Activated CD4-positive, alpha-beta T cell treated with anti-CD3 and anti-CD28 coated beads for 1 hour (primary cell): Measurements from ENCODE around the gene TMEM139.

Experiments used
- DNase-seq: peaks from one replicate; pipeline ENCODE4 v3.0.0-alpha.2; 2020

The TMEM139 gene

GRCh38 chr7:143284591-143285469, at the start of gene TMEM139:
TSS of gene TMEM139 (plus strand) at chr7:143284958. CDS start at chr7:143285958, 1,000 bp downstream.
- DNase-seq: no peak

GRCh38 chr7:143235561-143235960, 49.2 kb upstream of the TMEM139 start:
- no peak for DNase-seq

GRCh38 chr7:143236408-143236990, 48.3 kb upstream of the TMEM139 start:
- DNase-seq: no peak

GRCh38 chr7:143237366-143237765, 47.4 kb upstream of the TMEM139 start:
- no peak for DNase-seq

- DNase-seq: no peak
Observed at GRCh38 chr7:143238289-143238980, 46.3 kb upstream of the TMEM139 start.

- DNase-seq: no peak
Observed at GRCh38 chr7:143239813-143240212, 44.9 kb upstream of the TMEM139 start.

- peak; percentile 56 for DNase-seq
Observed at GRCh38 chr7:143240291-143241168, 44.2 kb upstream of the TMEM139 start.

- DNase-seq: no peak
Observed at GRCh38 chr7:143242306-143242705, 42.5 kb upstream of the TMEM139 start.

- DNase-seq: no peak
Observed at GRCh38 chr7:143243111-143243510, 41.6 kb upstream of the TMEM139 start.

GRCh38 chr7:143243614-143244013, 41.1 kb upstream of the TMEM139 start:
- no peak for DNase-seq

GRCh38 chr7:143244321-143244720, 40.4 kb upstream of the TMEM139 start:
- no peak for DNase-seq

GRCh38 chr7:143245123-143245522, 39.6 kb upstream of the TMEM139 start:
- DNase-seq: no peak

- no peak for DNase-seq
Observed at GRCh38 chr7:143247372-143247771, 37.4 kb upstream of the TMEM139 start.

GRCh38 chr7:143248761-143249354, 35.9 kb upstream of the TMEM139 start:
- DNase-seq: no peak

GRCh38 chr7:143250199-143250598, 34.6 kb upstream of the TMEM139 start:
- no peak for DNase-seq

- no peak for DNase-seq
Observed at GRCh38 chr7:143250822-143251221, 33.9 kb upstream of the TMEM139 start.

GRCh38 chr7:143252006-143252405, 32.8 kb upstream of the TMEM139 start:
- no peak for DNase-seq

GRCh38 chr7:143255564-143255963, 29.2 kb upstream of the TMEM139 start:
- DNase-seq: no peak

- DNase-seq: no peak
Observed at GRCh38 chr7:143256325-143256724, 28.4 kb upstream of the TMEM139 start.

- DNase-seq: no peak
Observed at GRCh38 chr7:143256932-143257331, 27.8 kb upstream of the TMEM139 start.

GRCh38 chr7:143257501-143257900, 27.3 kb upstream of the TMEM139 start:
- no peak for DNase-seq

GRCh38 chr7:143258831-143259230, 25.9 kb upstream of the TMEM139 start:
- no peak for DNase-seq
